C4-2B (cell line): ENCODE data around the gene USP15.

ENCODE experiments used
- ZFX ChIP-seq: fragments of 450-650 bp; IDR thresholded peaks from 2 replicates; pipeline ENCODE4 v1.6.1; 2017
- TF ChIP-seq, protein P1 (sequence below): fragments of 450-650 bp; conservative IDR thresholded peaks from 2 replicates; pipeline ENCODE4 v1.5.1; 2017; ENCODE audit warnings: mild to moderate bottlenecking

GRCh38 chr12:62400135-62400534 is 139.9 kb downstream of the USP15 start:
- TF ChIP-seq, protein P1, sequence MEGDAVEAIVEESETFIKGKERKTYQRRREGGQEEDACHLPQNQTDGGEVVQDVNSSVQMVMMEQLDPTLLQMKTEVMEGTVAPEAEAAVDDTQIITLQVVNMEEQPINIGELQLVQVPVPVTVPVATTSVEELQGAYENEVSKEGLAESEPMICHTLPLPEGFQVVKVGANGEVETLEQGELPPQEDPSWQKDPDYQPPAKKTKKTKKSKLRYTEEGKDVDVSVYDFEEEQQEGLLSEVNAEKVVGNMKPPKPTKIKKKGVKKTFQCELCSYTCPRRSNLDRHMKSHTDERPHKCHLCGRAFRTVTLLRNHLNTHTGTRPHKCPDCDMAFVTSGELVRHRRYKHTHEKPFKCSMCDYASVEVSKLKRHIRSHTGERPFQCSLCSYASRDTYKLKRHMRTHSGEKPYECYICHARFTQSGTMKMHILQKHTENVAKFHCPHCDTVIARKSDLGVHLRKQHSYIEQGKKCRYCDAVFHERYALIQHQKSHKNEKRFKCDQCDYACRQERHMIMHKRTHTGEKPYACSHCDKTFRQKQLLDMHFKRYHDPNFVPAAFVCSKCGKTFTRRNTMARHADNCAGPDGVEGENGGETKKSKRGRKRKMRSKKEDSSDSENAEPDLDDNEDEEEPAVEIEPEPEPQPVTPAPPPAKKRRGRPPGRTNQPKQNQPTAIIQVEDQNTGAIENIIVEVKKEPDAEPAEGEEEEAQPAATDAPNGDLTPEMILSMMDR: no peak
- TF ChIP-seq ZFX: no peak
